BJ (cell line): Measurements from ENCODE around the gene SLC17A6. TPM values are rescaled to one million over a fixed set of nuclear protein-coding genes. Genes with fewer than 3 reads are reported as not detected.

Experiments used
- CTCF ChIA-PET: fragments of 350-600 bp; formaldehyde crosslinking; extraction: SDS; loops from one replicate; lab custom pipeline; 2021; ENCODE audit warnings: antibody characterized with exemption, inconsistent platforms; lab: Yijun Ruan, JAX
- POLR2A ChIA-PET: fragments of 300-600 bp; sonication (Branson Sonifier 250); formaldehyde crosslinking; extraction: SDS; loops from one replicate; lab custom pipeline; 2021; ENCODE audit warnings: antibody characterized with exemption; lab: Charles Lee
- DNase-seq: peaks from one replicate; pipeline ENCODE4 v3.0.0-alpha.2; 2011; ENCODE audit warnings: low read depth
- H3K27me3 ChIP-seq: 2 replicates; pipeline ENCODE4 v1.6.0; 2011; ENCODE audit warnings: low read length; ENCODE audit not compliant: control insufficient read depth, insufficient read depth
- H3K36me3 ChIP-seq: 2 replicates; pipeline ENCODE4 v1.5.1; 2011; ENCODE audit warnings: low read length; ENCODE audit not compliant: control insufficient read depth, insufficient read depth
- H3K4me3 ChIP-seq: 2 replicates; pipeline ENCODE4 v1.5.1; 2011; ENCODE audit warnings: low read depth, mild to moderate bottlenecking, control low read depth, low read length
- polyA plus RNA-seq: library from polyadenylated mRNA; depleted of rRNA; stranded (reverse); fragments of >200 nt; gene quantifications from 2 replicates; pipeline ENCODE4 v1.2.3, GENCODE V29; 2011; rRNA removed
- TF ChIP-seq, protein P1 (sequence below): IDR thresholded peaks from 2 replicates; pipeline ENCODE4 v1.5.1; 2011; ENCODE audit warnings: low read depth, mild to moderate bottlenecking, control low read depth, inconsistent platforms, low read length, moderate library complexity; ENCODE audit not compliant: insufficient read depth

The SLC17A6 gene
- polyA plus RNA-seq, 1 experiment: not detected

- ChIA-PET CTCF (no interaction called here), POLR2A (no interaction called here)
- TF ChIP-seq, protein P1, sequence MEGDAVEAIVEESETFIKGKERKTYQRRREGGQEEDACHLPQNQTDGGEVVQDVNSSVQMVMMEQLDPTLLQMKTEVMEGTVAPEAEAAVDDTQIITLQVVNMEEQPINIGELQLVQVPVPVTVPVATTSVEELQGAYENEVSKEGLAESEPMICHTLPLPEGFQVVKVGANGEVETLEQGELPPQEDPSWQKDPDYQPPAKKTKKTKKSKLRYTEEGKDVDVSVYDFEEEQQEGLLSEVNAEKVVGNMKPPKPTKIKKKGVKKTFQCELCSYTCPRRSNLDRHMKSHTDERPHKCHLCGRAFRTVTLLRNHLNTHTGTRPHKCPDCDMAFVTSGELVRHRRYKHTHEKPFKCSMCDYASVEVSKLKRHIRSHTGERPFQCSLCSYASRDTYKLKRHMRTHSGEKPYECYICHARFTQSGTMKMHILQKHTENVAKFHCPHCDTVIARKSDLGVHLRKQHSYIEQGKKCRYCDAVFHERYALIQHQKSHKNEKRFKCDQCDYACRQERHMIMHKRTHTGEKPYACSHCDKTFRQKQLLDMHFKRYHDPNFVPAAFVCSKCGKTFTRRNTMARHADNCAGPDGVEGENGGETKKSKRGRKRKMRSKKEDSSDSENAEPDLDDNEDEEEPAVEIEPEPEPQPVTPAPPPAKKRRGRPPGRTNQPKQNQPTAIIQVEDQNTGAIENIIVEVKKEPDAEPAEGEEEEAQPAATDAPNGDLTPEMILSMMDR: no peak
- DNase-seq: no peak
- Histone ChIP-seq H3K4me3 (no peak overlapping the region), H3K36me3 (no peaks in the 10 kb centered on the region), H3K27me3 (no peaks in the 10 kb centered on the region)
Observed at GRCh38 chr11:22407921-22408320, 69.7 kb downstream of the SLC17A6 start.

DNA sequence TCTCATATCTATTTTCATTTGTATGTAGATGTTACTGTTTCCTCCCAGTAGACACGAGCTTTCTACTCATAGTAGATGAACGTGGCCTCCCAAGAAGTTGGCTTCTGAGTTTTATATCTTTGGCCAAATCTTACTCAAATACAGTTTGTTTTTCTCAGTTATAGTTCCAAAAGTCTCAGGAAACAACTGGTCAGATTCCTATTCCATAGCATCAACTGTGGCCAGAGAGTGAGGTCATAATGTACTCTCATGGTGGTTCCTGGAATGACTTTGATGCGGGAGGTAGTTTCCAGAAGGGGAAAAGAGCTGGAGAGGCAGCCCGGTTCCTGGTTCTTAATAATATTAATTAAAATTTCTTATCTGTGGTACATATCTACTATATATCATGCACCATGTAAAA lies 77.3 kb downstream of the SLC17A6 start:
- no peak for DNase-seq
- Histone ChIP-seq H3K27me3 (no peaks in the 10 kb centered on the region), H3K36me3 (no peaks in the 10 kb centered on the region), H3K4me3 (no peak overlapping the region)
- POLR2A ChIA-PET: no interaction called here
- TF ChIP-seq, protein P1: no peak
- CTCF ChIA-PET: no interaction called here

DNA sequence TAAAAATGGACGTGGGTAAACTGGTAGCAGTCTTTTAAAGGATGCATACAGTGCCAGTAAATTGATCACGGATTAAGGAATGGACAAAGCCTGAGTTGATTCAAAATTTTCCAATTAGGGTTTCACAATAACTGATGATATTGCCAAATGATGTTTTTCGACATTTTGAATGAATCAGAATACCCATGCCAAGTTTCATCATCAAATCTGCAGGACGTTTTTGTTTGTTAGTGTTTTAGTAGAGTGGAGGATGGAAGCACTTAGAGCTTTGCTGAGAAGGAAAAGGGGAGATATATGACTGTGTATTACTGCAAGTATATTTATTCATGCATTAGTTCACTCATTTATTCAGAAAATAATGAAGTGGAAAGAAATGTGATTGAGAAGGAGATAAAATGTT lies 78.3 kb downstream of the SLC17A6 start:
- CTCF ChIA-PET: no interaction called here

GRCh38 chr11:22426915-22427314 lies 88.7 kb downstream of the SLC17A6 start:
- Histone ChIP-seq H3K27me3 (no peaks in the 10 kb centered on the region), H3K4me3 (no peak overlapping the region), H3K36me3 (no peaks in the 10 kb centered on the region)
- POLR2A ChIA-PET: no interaction called here
- TF ChIP-seq, protein P1: no peak
- CTCF ChIA-PET: no interaction called here
- no peak for DNase-seq

More for the DNA sequence above, 78.3 kb downstream of the SLC17A6 start:
- H3K27me3 ChIP-seq: no peaks in the 10 kb centered on the region
- DNase-seq: no peak
- TF ChIP-seq, protein P1: no peak
- no peaks in the 10 kb centered on the region for H3K36me3 ChIP-seq
- no peak overlapping the region for H3K4me3 ChIP-seq
- POLR2A ChIA-PET: no interaction called here

Other genes starting within 250 kb of the SLC17A6 start
- not detected in 2 replicates for gene ANO5, start 145.3 kb upstream of the SLC17A6 start, polyA plus RNA-seq